HG03108 (cell line): Measurements from ENCODE around the gene CARD14.
"Not testable (repeated sequence)": the region's sequence is repeated elsewhere in the genome, so short reads cannot be mapped to it uniquely, and the experiment has no call there.

ENCODE experiments used
- ATAC-seq: cut with Tn5 transposase; IDR thresholded peaks from one replicate; pipeline ENCODE4 v1.9.1; 2021; ENCODE audit warnings: moderate library complexity; ENCODE audit not compliant: unreplicated experiment

CARD14 gene

DNA sequence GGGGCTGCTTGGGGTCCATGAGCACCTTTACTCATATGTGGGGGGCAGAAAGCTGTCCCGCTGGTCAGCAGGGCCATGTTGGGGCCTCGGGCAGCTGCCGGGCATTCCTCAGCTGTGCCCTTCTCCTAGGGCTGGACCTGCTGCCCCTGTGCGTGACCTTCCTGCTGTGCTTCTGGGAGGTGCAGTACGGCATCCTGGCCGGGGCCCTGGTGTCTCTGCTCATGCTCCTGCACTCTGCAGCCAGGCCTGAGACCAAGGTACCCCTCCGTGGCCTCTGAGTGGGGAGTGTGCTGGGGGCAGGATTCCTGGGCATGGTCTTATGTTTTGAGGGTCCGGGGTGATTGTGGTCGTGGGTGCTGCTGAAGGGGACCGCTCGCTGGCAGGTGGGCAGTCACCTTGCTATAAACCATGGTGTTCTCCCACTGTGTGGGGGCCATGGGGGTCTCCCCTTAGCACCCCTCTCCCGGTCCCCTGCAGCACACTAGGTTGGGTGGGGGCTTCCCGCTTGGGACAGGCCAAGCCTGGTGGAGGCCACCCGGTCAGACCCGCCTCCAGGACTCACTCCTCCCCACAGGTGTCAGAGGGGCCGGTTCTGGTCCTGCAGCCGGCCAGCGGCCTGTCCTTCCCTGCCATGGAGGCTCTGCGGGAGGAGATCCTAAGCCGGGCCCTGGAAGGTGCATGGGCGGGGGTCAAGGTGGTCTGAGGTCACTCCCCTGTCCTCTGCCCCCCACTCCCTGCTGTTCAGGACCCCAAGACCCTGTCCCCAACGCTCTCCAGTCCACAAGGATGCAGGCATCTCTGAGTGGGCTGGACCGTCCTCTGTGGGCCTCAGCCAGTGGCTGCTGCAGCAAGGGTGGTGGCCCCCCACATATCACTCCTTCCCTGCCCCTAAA lies 78.4 kb downstream of the CARD14 start:
- ATAC-seq: no peak

DNA sequence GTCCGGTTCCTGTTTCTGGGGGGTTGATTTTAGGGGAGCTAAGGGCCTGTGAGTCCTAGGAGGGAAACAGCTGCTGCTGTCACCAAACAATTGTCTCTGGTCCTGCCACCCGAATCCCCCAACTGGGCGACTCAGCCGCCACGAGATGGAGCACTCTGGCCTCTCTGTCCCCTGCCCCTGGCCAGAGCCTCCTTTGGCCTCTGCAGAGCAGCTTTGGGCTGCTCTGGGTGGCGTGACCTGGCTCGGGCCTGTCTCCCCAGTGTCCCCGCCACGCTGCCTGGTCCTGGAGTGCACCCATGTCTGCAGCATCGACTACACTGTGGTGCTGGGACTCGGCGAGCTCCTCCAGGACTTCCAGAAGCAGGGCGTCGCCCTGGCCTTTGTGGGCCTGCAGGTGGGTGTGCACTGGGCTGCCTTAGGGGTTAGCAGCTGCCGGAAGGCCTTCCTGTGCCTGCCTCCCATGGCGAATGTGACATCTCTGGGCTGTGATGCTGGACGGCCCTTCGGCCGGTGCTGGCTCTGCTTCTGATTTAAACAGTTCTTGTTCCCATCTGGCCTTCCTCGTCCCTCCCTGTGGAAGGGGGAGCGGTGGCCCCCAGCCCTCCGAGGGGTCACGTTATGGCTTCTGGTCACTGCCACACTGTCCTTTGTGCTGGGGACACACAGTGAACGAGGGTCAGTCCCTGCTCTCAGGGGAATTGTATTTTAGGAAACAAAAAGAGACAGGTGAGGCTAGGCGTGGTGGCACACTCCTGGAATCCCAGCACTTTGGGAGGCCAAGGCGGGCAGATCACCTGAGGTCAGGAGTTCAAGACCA lies 79.3 kb downstream of the CARD14 start:
- no peak for ATAC-seq

DNA sequence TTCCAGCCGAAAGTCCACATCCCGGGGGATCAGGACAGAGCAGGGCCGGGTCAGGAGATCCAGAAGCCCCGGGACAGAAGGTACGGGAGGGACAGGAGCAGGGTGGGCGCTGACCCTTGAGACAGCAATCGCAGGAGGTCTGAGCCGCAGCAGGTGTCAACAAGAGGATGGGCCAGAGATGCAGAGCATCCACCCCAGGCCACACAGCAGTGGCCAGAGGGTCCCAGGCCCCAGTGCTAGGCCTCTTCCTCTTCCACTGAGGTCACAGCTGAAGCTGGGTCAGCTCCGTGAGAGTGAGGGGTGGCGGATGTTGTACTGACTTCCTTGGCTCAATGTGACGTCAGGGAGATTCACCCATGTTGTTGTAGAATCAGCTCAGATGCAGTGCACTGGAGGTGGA lies 82.1 kb downstream of the CARD14 start:
- ATAC-seq: no peak

DNA sequence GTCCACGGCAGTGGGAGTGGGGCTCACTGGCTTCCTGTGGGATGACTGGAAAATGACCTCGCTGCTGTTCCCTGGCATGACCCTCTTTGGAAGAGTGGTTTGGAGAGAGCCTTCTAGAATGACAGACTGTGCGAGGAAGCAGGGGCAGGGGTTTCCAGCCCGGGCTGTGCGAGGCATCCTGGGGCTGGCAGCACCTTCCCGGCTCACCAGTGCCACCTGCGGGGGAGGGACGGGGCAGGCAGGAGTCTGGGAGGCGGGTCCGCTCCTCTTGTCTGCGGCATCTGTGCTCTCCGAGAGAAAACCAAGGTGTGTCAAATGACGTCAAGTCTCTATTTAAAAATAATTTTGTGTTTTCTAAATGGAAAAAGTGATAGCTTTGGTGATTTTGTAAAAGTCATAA lies 83.0 kb downstream of the CARD14 start:
- ATAC-seq: no peak

DNA sequence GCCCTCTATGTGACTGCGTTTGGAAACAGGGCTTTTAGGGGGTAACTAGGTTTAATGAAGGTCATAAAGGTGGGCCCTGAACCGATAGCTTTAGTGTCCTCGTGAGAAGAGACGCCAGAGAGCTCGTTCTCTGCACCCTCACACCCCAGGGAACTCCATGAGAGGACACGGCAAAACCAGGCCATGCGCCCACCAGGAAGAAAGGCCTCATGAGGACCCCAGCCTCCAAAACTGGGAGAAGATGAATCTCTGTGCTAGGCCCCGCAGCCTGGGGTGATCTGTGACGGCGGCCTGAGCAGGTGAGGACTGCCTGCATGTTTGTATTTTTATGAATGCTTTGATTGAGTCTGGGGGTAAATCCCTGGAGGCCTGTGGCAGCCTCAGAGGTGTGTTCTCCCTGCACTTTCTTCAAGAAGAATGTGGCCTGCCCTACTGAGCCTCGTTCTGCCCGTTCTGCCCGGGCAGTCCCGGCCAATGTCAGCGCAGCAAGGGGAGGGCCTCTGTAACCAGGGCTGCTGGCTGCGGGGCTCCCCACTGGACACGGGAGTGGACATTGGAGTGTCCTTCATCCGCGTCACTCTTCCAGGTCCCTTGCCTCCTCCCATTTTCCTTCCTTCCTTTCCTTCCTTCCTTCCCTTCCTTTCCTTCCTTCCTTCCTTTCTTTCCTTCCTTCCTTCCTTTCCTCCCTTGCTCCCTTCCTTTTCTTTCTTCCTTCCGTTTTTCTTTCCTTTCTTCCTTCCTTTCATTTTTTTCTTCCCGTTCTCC lies 84.0 kb downstream of the CARD14 start:
- no peak for ATAC-seq

GRCh38 chr17:80254396-80255251 lies 84.8 kb downstream of the CARD14 start:
- peak; percentile 52 for ATAC-seq

DNA sequence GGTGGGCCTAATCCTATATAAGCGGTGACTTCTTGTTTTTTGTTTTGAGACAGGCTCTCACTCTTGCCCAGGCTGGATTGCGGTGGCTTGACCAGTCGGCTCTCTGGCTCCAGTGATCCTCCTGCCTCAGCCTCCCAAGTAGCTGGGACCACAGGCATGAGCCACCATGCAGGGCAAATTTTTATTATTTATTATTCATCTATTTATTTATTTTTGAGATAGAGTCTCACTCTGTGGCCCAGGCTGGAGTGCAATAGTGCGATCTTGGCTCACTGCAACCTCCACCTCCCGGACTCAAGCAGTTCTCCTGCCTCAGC lies 86.2 kb downstream of the CARD14 start:
- ATAC-seq: no peak

DNA sequence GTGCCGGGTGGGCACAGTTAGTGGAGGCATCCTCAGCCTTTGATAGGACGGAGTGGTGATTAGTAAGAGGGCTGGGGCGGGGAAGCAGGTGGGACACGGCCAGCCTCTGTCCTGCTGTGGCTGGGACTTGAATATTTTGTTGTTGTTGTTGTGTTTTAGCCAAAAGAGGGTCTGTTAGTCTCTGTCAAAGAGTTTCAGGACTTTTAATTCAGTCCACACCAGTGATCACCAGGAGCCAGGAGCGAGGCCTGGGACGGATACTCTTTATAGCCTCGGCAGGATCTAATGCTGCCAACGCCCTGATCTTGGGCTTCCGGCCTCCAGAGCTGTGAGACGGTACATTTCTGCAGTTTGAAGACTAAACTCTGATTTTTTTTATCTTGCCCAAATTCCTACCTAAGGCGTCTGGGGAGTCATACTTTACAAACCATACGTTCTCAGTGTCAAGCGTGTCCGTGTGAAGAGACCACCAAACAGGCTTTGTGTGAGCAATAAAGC lies 87.9 kb downstream of the CARD14 start:
- ATAC-seq: no peak

DNA sequence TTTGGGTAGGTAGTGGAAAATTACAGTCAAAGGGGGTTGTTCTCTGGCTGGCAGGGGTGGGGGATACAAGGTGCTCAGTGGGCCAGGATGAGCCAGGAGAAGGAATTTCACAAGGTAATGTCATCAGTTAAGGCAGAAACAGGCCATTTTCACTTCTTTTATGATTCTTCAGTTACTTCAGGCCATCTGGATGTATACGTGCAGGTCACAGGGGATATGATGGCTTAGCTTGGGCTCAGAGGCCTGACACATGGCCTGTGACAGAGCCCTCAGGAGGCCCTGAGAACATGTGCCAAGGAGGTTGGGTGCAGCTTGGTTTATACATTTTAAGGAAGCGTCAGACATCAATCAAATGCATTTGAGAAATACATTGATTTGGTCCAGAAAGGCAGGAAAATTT lies 88.5 kb downstream of the CARD14 start:
- ATAC-seq: not testable (repeated sequence)
